Measurements from ENCODE around the gene NEU2.

- TF ChIP-seq POLR2AphosphoS5 (IDR thresholded peaks at IDR 0.05; ENCODE audit: low read depth, low read length) (no peak), SIN3A (IDR thresholded peaks at IDR 0.05; ENCODE audit: borderline replicate concordance, insufficient read depth, low read length) (no peak), TAF1 (IDR thresholded peaks at IDR 0.05; ENCODE audit: borderline replicate concordance, insufficient read depth, low read length) (no peak), REST (IDR thresholded peaks at IDR 0.05; ENCODE audit: insufficient read depth in 1 of 2, low read depth in 2 of 2, low read length in 2 of 2) (no peak), FOXP2 (optimal IDR thresholded peaks at IDR 0.05; ENCODE audit: borderline replicate concordance, extremely low read depth, extremely low read length, insufficient read depth) (no peak)
Measured at GRCh38 chr2:233044974-233045605, 12.6 kb downstream of the NEU2 start.
